ENCODE measurements around the gene JPH3. TPM values are rescaled to one million over a fixed set of nuclear protein-coding genes. Genes with fewer than 3 reads are reported as not detected.

Gene JPH3
- polyA plus RNA-seq, 2 of the 4 experiments (the other 2 are of a cell fraction) = 0.36 to 1.6 TPM

DNA sequence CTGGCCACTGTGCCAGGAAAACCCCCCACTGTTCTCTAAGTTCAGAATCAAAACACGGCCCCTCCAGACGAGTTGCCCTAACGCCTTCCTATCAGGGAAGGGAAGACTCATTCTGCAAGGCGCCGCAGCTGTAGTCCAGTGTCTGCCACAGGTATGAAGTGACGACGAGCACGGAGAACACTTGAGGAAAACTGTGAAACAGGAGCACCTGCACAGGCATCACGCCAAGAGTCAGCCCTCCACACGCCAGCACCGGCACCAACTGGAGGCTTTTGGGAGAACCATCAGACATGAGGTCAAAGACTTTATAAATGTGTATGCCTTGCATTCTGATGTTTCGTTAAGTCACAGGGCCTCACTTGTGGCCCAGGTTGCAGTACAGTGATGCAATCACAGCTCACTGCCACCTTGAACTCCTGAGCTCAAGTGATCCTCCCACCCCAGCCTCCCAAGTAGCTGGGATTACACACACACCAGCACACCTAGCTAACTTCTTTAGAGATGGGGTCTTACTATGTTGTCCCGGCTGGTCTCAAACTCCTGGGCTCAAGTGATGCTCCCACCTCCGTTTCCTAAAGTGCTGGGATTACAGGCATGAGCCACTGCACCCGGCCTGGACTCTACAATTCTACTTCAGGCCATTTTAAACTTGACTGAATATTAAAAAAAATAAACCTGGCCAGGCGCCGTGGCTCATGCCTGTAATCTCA lies 140.6 kb downstream of the JPH3 start:
- no peak overlapping the region for H3K27ac ChIP-seq
- no peak overlapping the region for H3K4me2 ChIP-seq
- H3K4me1 ChIP-seq = no peaks in the 10 kb centered on the region
- FAIRE-seq = no peak
- H3K9me3 ChIP-seq = no peaks in the 10 kb centered on the region
- ChIA-PET POLR2A (no interaction called here), CTCF (interaction anchor here (1.2 to 1.3 kb wide), 2 partner anchors 12 to 36 kb away, joined by 3 read pairs; no protein-coding TSS in a partner anchor)
- ATAC-seq = no peak
- DNase-seq (ENCODE audit: low read depth in 1 of 2, low spot score in 1 of 2) = no peak
- no peak overlapping the region for H3K4me3 ChIP-seq
- TF ChIP-seq RAD21 (conservative IDR thresholded peaks at IDR 0.05 in 1 of 2, IDR thresholded peaks at IDR 0.05 in 1 of 2) = no peak
- no peak for TF ChIP-seq RCOR1 (IDR thresholded peaks at IDR 0.05; ENCODE audit: low read depth, low read length)
- no peak for TF ChIP-seq RFX5 (IDR thresholded peaks at IDR 0.05)
- TF ChIP-seq POLR2A (IDR thresholded peaks at IDR 0.05; ENCODE audit: low read length) = no peak
- no peak for TF ChIP-seq MAFK (IDR thresholded peaks at IDR 0.05; ENCODE audit: partially characterized antibody)
- no peak for TF ChIP-seq NR3C1 (IDR thresholded peaks at IDR 0.05)
- TF ChIP-seq HOXB13 (CRISPR knock-in tag; IDR thresholded peaks at IDR 0.05; ENCODE audit: low read depth) = no peak
- no peak for TF ChIP-seq ZFP36 (IDR thresholded peaks at IDR 0.05; ENCODE audit: borderline replicate concordance, partially characterized antibody)
- no peak for TF ChIP-seq GATA3 (IDR thresholded peaks at IDR 0.05; ENCODE audit: borderline replicate concordance)
- no peak for TF ChIP-seq MAX (IDR thresholded peaks at IDR 0.05)
- TF ChIP-seq CBX2 (IDR thresholded peaks at IDR 0.05; ENCODE audit: borderline replicate concordance, low read depth) = no peak
- TF ChIP-seq TFCP2L1 (CRISPR knock-in tag; IDR thresholded peaks at IDR 0.05) = no peak
- WGBS (ENCODE audit: missing lambda C conversion rate) = 87% methylated on average over 17 of the region's 17 CpGs

DNA sequence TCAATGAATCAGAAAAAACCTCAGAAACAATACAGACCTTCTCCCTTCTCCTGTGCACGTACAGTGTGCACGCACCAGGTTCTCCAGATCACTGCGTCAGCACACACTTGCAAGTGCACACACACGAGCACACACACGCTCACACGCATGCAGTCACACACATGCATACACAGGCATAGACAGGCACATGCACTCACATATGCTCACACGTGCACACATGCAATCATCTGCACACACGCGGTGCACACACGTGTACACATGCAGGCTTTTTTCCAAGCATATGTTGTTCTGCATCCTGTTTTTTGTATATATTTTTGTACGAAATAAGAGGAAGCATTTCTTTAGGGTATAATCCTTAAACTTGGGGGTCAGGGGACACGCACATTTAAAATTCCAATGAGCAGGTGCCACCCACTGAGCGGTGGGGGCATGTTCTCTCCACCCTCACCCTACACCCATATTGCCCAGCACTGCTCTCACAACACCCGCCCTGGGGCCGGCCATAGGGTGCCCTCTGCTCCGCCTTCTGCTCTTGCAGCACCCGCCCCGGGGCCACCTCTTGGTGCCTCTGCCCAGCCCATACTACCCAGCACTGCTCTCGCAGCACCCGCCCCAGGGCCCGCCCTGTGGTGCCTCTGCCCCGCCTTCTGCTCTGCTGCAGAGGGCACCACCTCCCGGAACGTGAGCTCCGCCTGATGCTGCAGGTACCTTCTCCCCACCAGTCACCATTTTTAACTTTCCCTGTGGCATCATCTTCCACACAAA lies 142.6 kb downstream of the JPH3 start:
- ATAC-seq (peak; percentile 59 to 77; a peak in 4 of 6 replicates), DNase-seq (ENCODE audit: low read depth in 1 of 2, low spot score in 1 of 2) (peak in 1 of 2 experiments; percentile 30), FAIRE-seq (no peak)
- no peak for TF ChIP-seq TFCP2L1 (CRISPR knock-in tag; IDR thresholded peaks at IDR 0.05)
- TF ChIP-seq ZSCAN20 (CRISPR knock-in tag; IDR thresholded peaks at IDR 0.05) = no peak
- TF ChIP-seq, protein P1, sequence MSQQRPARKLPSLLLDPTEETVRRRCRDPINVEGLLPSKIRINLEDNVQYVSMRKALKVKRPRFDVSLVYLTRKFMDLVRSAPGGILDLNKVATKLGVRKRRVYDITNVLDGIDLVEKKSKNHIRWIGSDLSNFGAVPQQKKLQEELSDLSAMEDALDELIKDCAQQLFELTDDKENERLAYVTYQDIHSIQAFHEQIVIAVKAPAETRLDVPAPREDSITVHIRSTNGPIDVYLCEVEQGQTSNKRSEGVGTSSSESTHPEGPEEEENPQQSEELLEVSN (IDR thresholded peaks at IDR 0.05; ENCODE audit: borderline replicate concordance, low read depth) = no peak
- no peak for TF ChIP-seq SMC3 (IDR thresholded peaks at IDR 0.05)
- no peak for TF ChIP-seq FOSB (CRISPR knock-in tag; IDR thresholded peaks at IDR 0.05)
- no peak for TF ChIP-seq POLR2A (IDR thresholded peaks at IDR 0.05; ENCODE audit: low read length)
- no peak for TF ChIP-seq HOXB13 (CRISPR knock-in tag; IDR thresholded peaks at IDR 0.05; ENCODE audit: low read depth)
- TF ChIP-seq JUNB (IDR thresholded peaks at IDR 0.05) = no peak
- no peak for TF ChIP-seq HOXA7 (CRISPR knock-in tag; IDR thresholded peaks at IDR 0.05)
- TF ChIP-seq KDM5A (IDR thresholded peaks at IDR 0.05) = no peak
- no peak for TF ChIP-seq ZFP36 (IDR thresholded peaks at IDR 0.05; ENCODE audit: borderline replicate concordance, partially characterized antibody)
- Histone ChIP-seq H3K4me2 (no peak overlapping the region), H3K27ac (no peak overlapping the region), H3K4me1 (no peaks in the 10 kb centered on the region), H3K4me3 (no peak overlapping the region), H3K9me3 (no peaks in the 10 kb centered on the region)
- ChIA-PET CTCF (interaction anchor here (0.6 to 1.2 kb wide), 3 partner anchors 10 to 185 kb away, joined by 3 to 4 read pairs (median 4); no protein-coding TSS in a partner anchor), POLR2A (no interaction called here)
- 88% methylated on average over 25 of the region's 25 CpGs for WGBS (ENCODE audit: missing lambda C conversion rate)

DNA sequence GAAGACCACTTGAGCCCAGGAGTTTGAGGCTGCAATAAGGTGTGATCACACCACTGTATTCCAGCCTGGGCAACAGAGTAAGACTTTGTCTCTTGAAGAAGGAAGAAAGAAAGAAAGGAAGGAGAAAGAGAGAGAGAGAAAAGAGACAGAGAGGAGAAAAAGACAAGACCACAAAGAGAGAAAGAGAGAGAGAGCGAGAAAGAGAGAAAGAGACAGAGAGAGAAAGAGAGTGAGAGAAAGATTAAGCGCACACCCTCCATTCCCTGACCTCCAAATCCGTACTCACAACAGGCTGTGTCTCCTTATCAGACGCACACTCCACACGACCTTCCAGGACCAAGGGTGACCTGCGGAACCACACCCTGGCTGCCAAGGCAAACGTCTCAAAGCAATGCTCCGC lies 143.9 kb downstream of the JPH3 start:
- TF ChIP-seq CHD2 (IDR thresholded peaks at IDR 0.05; ENCODE audit: low read length, partially characterized antibody) (no peak), MYC (IDR thresholded peaks at IDR 0.05; ENCODE audit: borderline replicate concordance, low read length) (no peak), POLR2AphosphoS2 (conservative IDR thresholded peaks at IDR 0.05; ENCODE audit: low read length) (no peak), EHF (CRISPR knock-in tag; IDR thresholded peaks at IDR 0.05) (no peak), ZSCAN20 (CRISPR knock-in tag; IDR thresholded peaks at IDR 0.05) (no peak), FOSB (CRISPR knock-in tag; IDR thresholded peaks at IDR 0.05) (no peak), ZNF302 (CRISPR knock-in tag; IDR thresholded peaks at IDR 0.05) (no peak), GATA3 (IDR thresholded peaks at IDR 0.05; ENCODE audit: borderline replicate concordance) (no peak), CEBPB (IDR thresholded peaks at IDR 0.05) (no peak), EP300 (IDR thresholded peaks at IDR 0.05) (no peak), MAFK (IDR thresholded peaks at IDR 0.05; ENCODE audit: partially characterized antibody) (no peak)
- TF ChIP-seq, protein P2, sequence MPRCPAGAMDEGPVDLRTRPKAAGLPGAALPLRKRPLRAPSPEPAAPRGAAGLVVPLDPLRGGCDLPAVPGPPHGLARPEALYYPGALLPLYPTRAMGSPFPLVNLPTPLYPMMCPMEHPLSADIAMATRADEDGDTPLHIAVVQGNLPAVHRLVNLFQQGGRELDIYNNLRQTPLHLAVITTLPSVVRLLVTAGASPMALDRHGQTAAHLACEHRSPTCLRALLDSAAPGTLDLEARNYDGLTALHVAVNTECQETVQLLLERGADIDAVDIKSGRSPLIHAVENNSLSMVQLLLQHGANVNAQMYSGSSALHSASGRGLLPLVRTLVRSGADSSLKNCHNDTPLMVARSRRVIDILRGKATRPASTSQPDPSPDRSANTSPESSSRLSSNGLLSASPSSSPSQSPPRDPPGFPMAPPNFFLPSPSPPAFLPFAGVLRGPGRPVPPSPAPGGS (IDR thresholded peaks at IDR 0.05) = no peak
- TF ChIP-seq, protein P3, sequence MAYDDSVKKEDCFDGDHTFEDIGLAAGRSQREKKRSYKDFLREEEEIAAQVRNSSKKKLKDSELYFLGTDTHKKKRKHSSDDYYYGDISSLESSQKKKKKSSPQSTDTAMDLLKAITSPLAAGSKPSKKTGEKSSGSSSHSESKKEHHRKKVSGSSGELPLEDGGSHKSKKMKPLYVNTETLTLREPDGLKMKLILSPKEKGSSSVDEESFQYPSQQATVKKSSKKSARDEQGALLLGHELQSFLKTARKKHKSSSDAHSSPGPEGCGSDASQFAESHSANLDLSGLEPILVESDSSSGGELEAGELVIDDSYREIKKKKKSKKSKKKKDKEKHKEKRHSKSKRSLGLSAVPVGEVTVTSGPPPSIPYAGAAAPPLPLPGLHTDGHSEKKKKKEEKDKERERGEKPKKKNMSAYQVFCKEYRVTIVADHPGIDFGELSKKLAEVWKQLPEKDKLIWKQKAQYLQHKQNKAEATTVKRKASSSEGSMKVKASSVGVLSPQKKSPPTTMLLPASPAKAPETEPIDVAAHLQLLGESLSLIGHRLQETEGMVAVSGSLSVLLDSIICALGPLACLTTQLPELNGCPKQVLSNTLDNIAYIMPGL (CRISPR knock-in tag; IDR thresholded peaks at IDR 0.05; ENCODE audit: borderline replicate concordance) = no peak
- TF ChIP-seq, protein P4, sequence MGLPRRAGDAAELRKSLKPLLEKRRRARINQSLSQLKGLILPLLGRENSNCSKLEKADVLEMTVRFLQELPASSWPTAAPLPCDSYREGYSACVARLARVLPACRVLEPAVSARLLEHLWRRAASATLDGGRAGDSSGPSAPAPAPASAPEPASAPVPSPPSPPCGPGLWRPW (IDR thresholded peaks at IDR 0.05) = no peak
- ATAC-seq = no peak
- 90% methylated on average over 8 of the region's 8 CpGs for WGBS (ENCODE audit: missing lambda C conversion rate)
- Histone ChIP-seq H3K4me3 (no peak overlapping the region), H3K9me3 (no peaks in the 10 kb centered on the region), H3K27ac (no peak overlapping the region), H3K4me2 (no peak overlapping the region), H3K4me1 (no peaks in the 10 kb centered on the region)
- DNase-seq (ENCODE audit: low read depth in 1 of 2, low spot score in 1 of 2) = no peak
- ChIA-PET CTCF (interaction anchor here (1.2 kb wide), 1 partner anchor 9 kb away, joined by 4 read pairs; no protein-coding TSS in a partner anchor), POLR2A (no interaction called here)
- FAIRE-seq = no peak
